CD14-positive monocyte (primary cell): ENCODE measurements around the gene FOXB2. TPM values are rescaled to one million over a fixed set of nuclear protein-coding genes. Genes with fewer than 3 reads are reported as not detected.

Experiments used
- DNase-seq, 3 donors: peaks; one replicate each; pipeline ENCODE4 v3.0.0-alpha.2; 2011 to 2022
- H2AFZ ChIP-seq: 2 replicates; pipeline ENCODE4 v1.6.0; 2012; ENCODE audit warnings: mild to moderate bottlenecking, low read depth, low read length, inconsistent platforms; ENCODE audit not compliant: insufficient read depth, poor library complexity, severe bottlenecking
- H3K27ac ChIP-seq, 2 donors: 1 replicate in 1 of 2; 2 replicates in 1 of 2; pipeline ENCODE4 v1.5.1; 2012 to 2013; ENCODE audit warnings: low read length in 2 of 2, control low read depth in 1 of 2, inconsistent platforms in 1 of 2, low read depth in 1 of 2, mild to moderate bottlenecking in 1 of 2
- H3K27me3 ChIP-seq, 2 donors: one replicate each; pipeline versions ENCODE4 v1.6.0 to v1.6.1; 2011 to 2013; ENCODE audit warnings: low read length in 2 of 2; ENCODE audit not compliant: control insufficient read depth in 2 of 2, insufficient read depth in 2 of 2
- H3K36me3 ChIP-seq, 2 donors: replicated peaks in 1 of 2; 1 replicate in 1 of 2; 2 replicates in 1 of 2; pipeline versions ENCODE4 v1.5.1 to v1.6.1; 2012 to 2013; ENCODE audit warnings: low read length in 2 of 2, control low read depth in 1 of 2, inconsistent platforms in 1 of 2, mild to moderate bottlenecking in 1 of 2; ENCODE audit not compliant: insufficient read depth in 2 of 2, control insufficient read depth in 1 of 2
- H3K4me1 ChIP-seq, 2 donors: 1 replicate in 1 of 2; 2 replicates in 1 of 2; pipeline versions ENCODE4 v1.5.1 to v1.6.1; 2012 to 2013; ENCODE audit warnings: low read length in 2 of 2, control low read depth in 1 of 2, inconsistent platforms in 1 of 2, mild to moderate bottlenecking in 1 of 2, moderate library complexity in 1 of 2; ENCODE audit not compliant: insufficient read depth in 2 of 2, control insufficient read depth in 1 of 2
- H3K4me2 ChIP-seq: replicated peaks from 2 replicates; pipeline ENCODE3; 2012; ENCODE audit warnings: low read length, moderate library complexity, mild to moderate bottlenecking; ENCODE audit not compliant: poor library complexity, severe bottlenecking; ENCODE audit errors: extremely low read depth
- H3K4me3 ChIP-seq, 3 experiments: fragments of 200-600 bp in 1 of 3; sonication (generic) in 1 of 3; replicated peaks in 1 of 3; 1 replicate in 2 of 3; 2 replicates in 1 of 3; pipeline ENCODE4 v1.5.1; 2011 to 2013; ENCODE audit warnings: low read length in 3 of 3, mild to moderate bottlenecking in 3 of 3, control low read depth in 2 of 3, low read depth in 2 of 3, inconsistent platforms in 1 of 3, moderate library complexity in 1 of 3
- H3K79me2 ChIP-seq: 2 replicates; pipeline ENCODE4 v1.6.0; 2012; ENCODE audit warnings: mild to moderate bottlenecking, control low read depth, inconsistent platforms, low read length, moderate library complexity; ENCODE audit not compliant: insufficient read depth
- H3K9ac ChIP-seq: 2 replicates; pipeline ENCODE4 v1.6.0; 2017; ENCODE audit warnings: low read length, mild to moderate bottlenecking; ENCODE audit not compliant: insufficient read depth, poor library complexity, severe bottlenecking
- H3K9me3 ChIP-seq, 2 donors: replicated peaks in 1 of 2; 1 replicate in 1 of 2; 2 replicates in 1 of 2; pipeline versions ENCODE4 v1.5.1 to v1.6.1; 2012 to 2013; ENCODE audit warnings: low read length in 2 of 2, control low read depth in 1 of 2; ENCODE audit not compliant: control insufficient read depth in 1 of 2, insufficient read depth in 1 of 2
- H4K20me1 ChIP-seq: 2 replicates; pipeline ENCODE4 v1.6.0; 2012; ENCODE audit warnings: mild to moderate bottlenecking, low read length, control low read depth, moderate library complexity; ENCODE audit not compliant: insufficient read depth
- H3K27ac Mint-ChIP-seq, 7 donors: one replicate each; pipeline ENCODE4 v1.8.0; 2020; ENCODE audit warnings: mild to moderate bottlenecking in 7 of 7, mixed read lengths in 7 of 7, moderate library complexity in 6 of 7, inconsistent platforms in 2 of 7
- H3K27me3 Mint-ChIP-seq, 3 donors: one replicate each; pipeline ENCODE4 v1.8.0; 2021 to 2022; ENCODE audit warnings: low read depth in 3 of 3, mild to moderate bottlenecking in 3 of 3, mixed read lengths in 3 of 3, moderate library complexity in 3 of 3, inconsistent platforms in 1 of 3
- H3K36me3 Mint-ChIP-seq, 2 donors: one replicate each; pipeline ENCODE4 v1.8.0; 2020; ENCODE audit warnings: mixed read lengths in 2 of 2, inconsistent platforms in 1 of 2, mild to moderate bottlenecking in 1 of 2
- H3K4me1 Mint-ChIP-seq: one replicate; pipeline ENCODE4 v1.8.0; 2020; ENCODE audit warnings: mild to moderate bottlenecking, mixed read lengths
- H3K4me3 Mint-ChIP-seq, 2 donors: one replicate each; pipeline ENCODE4 v1.8.0; 2020; ENCODE audit warnings: mild to moderate bottlenecking in 2 of 2, mixed read lengths in 2 of 2, moderate library complexity in 1 of 2
- H3K9me3 Mint-ChIP-seq, 7 donors: one replicate each; pipeline ENCODE4 v1.8.0; 2020 to 2022; ENCODE audit warnings: mixed read lengths in 7 of 7, mild to moderate bottlenecking in 6 of 7, moderate library complexity in 6 of 7, inconsistent platforms in 2 of 7
- WGBS: methylation state at CpG from one replicate; pipeline ENCODE4 v1.1.5; 2013; ENCODE audit warnings: missing lambda C conversion rate; ENCODE audit not compliant: insufficient coverage; 5-methylcytosine and 5-hydroxymethylcytosine counted together
- intact Hi-C, 2 donors: fragments of 100-400 bp; cut with micrococcal nuclease; formaldehyde crosslinking; loops; one replicate each; pipeline versions ENCODE4 v1.15.0 to v1.15.1; 2023
- polyA plus RNA-seq, 3 donors: library from polyadenylated mRNA; depleted of rRNA in 1 of 3; unstranded in 2 of 3; stranded (reverse) in 1 of 3; fragments of 300-500 nt in 2 of 3; fragments of >200 nt in 1 of 3; fragmentation: Illumina TruSeq in 2 of 3; gene quantifications; 1 replicate in 2 of 3; 2 replicates in 1 of 3; pipeline ENCODE4 v1.2.3, GENCODE V29; 2012 to 2021
- TF ChIP-seq, protein P1 (sequence below): fragments of 200-600 bp; IDR thresholded peaks from one replicate; pipeline ENCODE4 v1.8.0; 2022; ENCODE audit warnings: antibody characterized with exemption, mild to moderate bottlenecking

Gene FOXB2
- polyA plus RNA-seq, 3 donors = not detected

GRCh38 chr9:76980566-76980965 lies 38.9 kb upstream of the FOXB2 start:
- H3K9me3 Mint-ChIP-seq = peaks cover 0 to under 1% (median 0%) of the 10 kb centered on the region in 7 donors
- H3K4me1 Mint-ChIP-seq = no peaks in the 10 kb centered on the region
- no peak overlapping the region for H3K27ac Mint-ChIP-seq
- H3K4me1 ChIP-seq = no peaks in the 10 kb centered on the region
- H3K36me3 Mint-ChIP-seq = no peaks in the 10 kb centered on the region
- DNase-seq = no peak
- no peak overlapping the region for H3K27ac ChIP-seq
- intact Hi-C loops = no loop called here
- no peak overlapping the region for H3K9ac ChIP-seq
- WGBS = no CpG with 5 or more reads among the region's 1 CpG
- H2AFZ ChIP-seq = no peak overlapping the region
- H3K4me3 ChIP-seq = no peak overlapping the region
- H3K9me3 ChIP-seq = no peaks in the 10 kb centered on the region
- no peaks in the 10 kb centered on the region for H3K36me3 ChIP-seq
- no peak overlapping the region for H3K4me2 ChIP-seq
- H3K4me3 Mint-ChIP-seq = no peak overlapping the region
- no peaks in the 10 kb centered on the region for H3K79me2 ChIP-seq
- peaks cover 8 to 14% (median 12%) of the 10 kb centered on the region in 3 donors for H3K27me3 Mint-ChIP-seq
- H4K20me1 ChIP-seq = no peaks in the 10 kb centered on the region
- TF ChIP-seq, protein P1, sequence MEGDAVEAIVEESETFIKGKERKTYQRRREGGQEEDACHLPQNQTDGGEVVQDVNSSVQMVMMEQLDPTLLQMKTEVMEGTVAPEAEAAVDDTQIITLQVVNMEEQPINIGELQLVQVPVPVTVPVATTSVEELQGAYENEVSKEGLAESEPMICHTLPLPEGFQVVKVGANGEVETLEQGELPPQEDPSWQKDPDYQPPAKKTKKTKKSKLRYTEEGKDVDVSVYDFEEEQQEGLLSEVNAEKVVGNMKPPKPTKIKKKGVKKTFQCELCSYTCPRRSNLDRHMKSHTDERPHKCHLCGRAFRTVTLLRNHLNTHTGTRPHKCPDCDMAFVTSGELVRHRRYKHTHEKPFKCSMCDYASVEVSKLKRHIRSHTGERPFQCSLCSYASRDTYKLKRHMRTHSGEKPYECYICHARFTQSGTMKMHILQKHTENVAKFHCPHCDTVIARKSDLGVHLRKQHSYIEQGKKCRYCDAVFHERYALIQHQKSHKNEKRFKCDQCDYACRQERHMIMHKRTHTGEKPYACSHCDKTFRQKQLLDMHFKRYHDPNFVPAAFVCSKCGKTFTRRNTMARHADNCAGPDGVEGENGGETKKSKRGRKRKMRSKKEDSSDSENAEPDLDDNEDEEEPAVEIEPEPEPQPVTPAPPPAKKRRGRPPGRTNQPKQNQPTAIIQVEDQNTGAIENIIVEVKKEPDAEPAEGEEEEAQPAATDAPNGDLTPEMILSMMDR = no peak
- no peaks in the 10 kb centered on the region for H3K27me3 ChIP-seq

GRCh38 chr9:76984486-76984885 lies 35.0 kb upstream of the FOXB2 start:
- H3K4me3 Mint-ChIP-seq = no peak overlapping the region
- H3K27ac Mint-ChIP-seq = no peak overlapping the region
- no peaks in the 10 kb centered on the region for H3K4me1 Mint-ChIP-seq
- no peak overlapping the region for H3K4me2 ChIP-seq
- no peaks in the 10 kb centered on the region for H3K27me3 ChIP-seq
- H3K4me1 ChIP-seq = no peaks in the 10 kb centered on the region
- H3K36me3 ChIP-seq = no peaks in the 10 kb centered on the region
- H3K27ac ChIP-seq = no peak overlapping the region
- H3K9me3 ChIP-seq = no peaks in the 10 kb centered on the region
- intact Hi-C loops = no loop called here
- no peaks in the 10 kb centered on the region for H3K36me3 Mint-ChIP-seq
- H3K9ac ChIP-seq = no peak overlapping the region
- no peaks in the 10 kb centered on the region for H4K20me1 ChIP-seq
- H3K79me2 ChIP-seq = no peaks in the 10 kb centered on the region
- peaks cover 0 to 1% (median 0%) of the 10 kb centered on the region in 7 donors for H3K9me3 Mint-ChIP-seq
- DNase-seq = no peak
- 80% methylated on average over 1 of the region's 4 CpGs for WGBS
- H2AFZ ChIP-seq = no peak overlapping the region
- TF ChIP-seq, protein P1 = no peak
- H3K27me3 Mint-ChIP-seq = peaks cover 0 to 6% (median 1%) of the 10 kb centered on the region in 3 donors
- no peak overlapping the region for H3K4me3 ChIP-seq
